Measurements from ENCODE around the gene SLC12A8.

- TF ChIP-seq CTCF (IDR thresholded peaks at IDR 0.05; ENCODE audit: low read depth, low read length) (no peak), POLR2A (IDR thresholded peaks at IDR 0.05; ENCODE audit: extremely low read depth, insufficient read length) (no peak), MAX (IDR thresholded peaks at IDR 0.05; ENCODE audit: low read depth, low read length) (no peak), MYC (IDR thresholded peaks at IDR 0.05; ENCODE audit: low read depth, low read length) (no peak)
Measured at GRCh38 chr3:125232401-125232800, 19.9 kb upstream of the SLC12A8 start.
